NCI-H524 treated with DMSO at 0.1 percent for 48 hours (cell line): ENCODE data around the gene MINPP1.
"Not testable (repeated sequence)": the region's sequence is repeated elsewhere in the genome, so short reads cannot be mapped to it uniquely, and the experiment has no call there.

ENCODE experiments used
- DNase-seq: peaks from one replicate; lab custom pipeline; 2025; lab: John Stamatoyannopoulos, UW

Gene MINPP1

GRCh38 chr10:87565010-87565409 lies 60.3 kb downstream of the MINPP1 start:
- DNase-seq: no peak

GRCh38 chr10:87575851-87576250 lies 71.2 kb downstream of the MINPP1 start:
- DNase-seq: no peak

DNA sequence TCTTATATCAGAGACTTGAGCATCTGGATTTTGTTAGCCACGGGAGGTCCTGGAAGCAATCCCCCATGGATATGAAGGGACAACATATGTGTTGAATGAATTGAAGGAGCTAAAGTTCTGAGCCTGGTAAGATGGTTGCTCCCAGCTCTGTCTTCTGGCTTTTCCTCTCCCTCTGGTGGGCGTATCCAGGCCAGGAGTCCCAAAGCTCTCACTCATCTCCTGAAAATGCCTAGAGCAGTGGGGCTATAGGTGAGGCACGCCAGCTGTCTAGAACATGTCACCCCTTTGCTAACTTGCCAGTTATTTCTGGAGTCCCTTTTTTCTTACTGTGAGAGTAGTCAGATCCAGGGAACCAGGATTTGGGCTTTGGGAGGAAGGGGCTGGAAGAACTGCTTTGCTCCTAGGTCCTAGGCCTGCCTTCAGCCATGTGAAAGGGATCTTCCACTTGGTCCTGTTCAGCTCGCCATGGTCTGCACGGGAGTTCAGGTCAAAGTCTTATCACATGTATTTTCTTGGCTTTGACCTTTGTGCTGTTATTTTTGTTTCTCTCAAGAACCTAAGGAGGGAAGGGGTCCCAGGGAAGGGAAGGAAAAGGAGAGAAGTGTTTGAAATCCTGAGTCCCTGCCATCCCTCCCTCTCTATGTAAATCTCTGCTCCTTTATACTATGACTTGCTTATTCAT lies 73.6 kb downstream of the MINPP1 start:
- DNase-seq: no peak

DNA sequence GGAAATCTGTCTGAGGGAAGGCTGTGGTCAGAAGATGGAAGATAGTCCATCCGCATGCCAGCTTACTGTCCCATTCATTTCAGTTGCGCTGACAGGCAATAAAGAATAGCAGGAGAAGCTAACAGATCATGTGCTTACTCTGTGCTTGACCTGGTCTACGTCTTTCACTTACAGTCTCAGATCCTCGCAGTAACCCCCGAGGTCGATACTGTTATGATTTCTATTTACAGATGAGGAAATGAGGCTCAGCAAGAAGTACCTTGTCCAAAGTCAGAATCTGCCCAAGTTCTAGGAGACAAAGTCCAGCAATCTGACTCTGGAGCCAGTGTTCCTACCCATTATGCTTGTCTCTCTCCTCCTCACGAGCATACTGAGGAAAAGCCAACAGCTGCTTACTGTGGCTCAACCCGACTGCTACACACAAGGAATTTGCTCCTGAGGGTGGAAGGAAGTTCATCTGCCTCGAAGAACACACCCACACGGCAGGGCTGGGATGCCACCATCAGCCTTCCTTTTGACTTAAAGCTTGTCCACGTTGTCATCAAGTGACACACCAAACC lies 74.2 kb downstream of the MINPP1 start:
- no peak for DNase-seq

- DNase-seq: no peak
Measured at GRCh38 chr10:87579563-87579962, 74.9 kb downstream of the MINPP1 start.

GRCh38 chr10:87580016-87580415 lies 75.3 kb downstream of the MINPP1 start:
- no peak for DNase-seq

DNA sequence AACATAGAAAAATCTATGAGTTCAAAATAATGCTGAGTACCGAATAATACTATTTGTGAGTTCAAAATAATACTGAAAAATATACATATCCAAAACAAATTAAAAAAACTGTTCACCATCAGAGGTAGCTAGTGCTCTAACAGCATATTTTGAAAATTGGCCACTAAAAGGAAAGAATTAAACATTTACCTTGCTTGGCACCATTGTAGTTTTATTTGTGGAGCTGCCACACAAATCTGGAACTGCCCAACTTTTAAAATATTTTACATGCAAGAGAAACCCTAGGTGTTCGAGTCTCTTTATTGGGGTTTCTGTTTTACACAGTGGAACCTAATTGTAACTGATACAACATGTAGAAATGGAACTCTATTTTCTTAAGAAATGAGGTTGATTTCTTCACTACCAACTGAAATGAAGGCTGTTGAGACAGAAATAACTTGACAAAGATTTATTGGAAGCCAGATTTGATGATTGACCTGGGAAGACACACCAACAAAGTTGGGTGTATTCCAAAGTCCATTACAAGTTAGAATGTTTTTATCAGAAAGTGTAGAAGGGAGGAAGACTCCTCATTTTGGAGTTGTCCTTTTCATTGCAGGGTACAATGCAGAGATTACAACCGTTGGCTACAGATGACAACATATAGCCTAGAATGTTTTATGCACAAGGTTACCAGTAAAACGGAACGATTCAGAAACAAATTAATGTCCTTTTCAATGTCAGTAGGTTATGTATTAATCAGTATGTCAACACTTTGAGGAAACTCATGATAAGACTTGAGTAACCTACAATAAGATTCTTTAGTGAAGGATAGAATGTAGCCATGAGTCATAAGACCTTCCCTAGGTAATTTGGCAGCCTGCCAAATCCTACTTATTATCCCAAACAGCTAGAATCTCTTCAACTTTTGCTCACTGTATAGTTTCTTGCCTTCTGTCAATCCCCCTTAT lies 81.1 kb downstream of the MINPP1 start:
- no peak for DNase-seq

DNA sequence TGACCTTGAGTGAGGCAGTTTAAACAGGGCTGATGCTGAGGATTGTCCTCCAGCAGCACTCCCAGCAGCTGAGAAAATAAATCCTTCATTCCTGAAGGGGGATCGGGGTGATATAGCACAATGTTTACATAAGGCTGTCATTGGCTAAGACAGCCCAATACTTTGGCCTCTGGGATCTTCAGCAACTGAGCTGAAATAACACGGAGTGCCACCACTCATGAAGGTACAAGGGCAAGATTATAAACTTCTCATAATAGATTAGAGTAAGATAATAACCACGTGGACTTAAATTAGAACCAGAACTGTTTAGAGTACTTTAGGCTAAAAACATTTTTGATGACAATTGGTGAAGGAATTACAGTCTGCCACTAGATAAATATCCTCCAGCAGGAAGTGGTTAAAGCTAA lies 85.0 kb downstream of the MINPP1 start:
- DNase-seq: no peak

DNA sequence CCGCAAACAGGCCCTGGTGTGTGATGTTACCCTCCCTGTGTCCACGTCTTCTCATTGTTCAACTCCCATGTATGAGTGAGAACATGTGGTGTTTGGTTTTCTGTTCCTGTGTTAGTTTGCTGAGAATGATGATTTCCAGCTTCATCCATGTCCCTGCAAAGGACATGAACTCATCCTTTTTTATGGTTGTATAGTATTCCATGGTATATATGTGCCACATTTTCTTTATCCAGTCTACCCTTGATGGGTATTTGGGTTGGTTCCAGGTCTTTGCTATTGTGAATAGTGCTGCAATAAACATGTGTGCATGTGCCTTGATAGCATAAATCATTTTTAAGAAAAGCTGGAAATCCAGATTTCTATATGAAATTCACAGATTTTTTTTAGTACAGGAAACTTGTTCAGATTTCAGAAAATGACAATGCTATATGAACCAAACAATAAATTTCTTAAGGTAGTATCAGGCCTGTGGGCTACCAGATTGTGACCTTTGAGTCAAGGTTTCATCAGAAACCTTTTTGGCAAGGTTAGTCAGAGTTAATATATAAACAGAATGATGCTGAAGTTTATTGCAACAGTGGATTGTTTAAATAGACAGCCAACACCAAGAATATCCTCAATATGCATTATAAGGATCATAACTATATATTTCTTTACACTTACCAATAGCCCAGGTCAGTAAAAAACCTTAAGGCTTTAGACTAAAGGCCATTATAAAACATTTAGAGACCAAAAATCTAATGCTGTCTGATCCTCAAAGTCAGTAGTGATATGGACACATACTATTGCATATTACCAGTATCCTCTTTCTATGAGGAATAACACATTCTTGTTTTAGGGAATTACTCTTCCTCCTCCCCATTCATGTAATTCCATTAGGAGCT lies 86.3 kb downstream of the MINPP1 start:
- no peak for DNase-seq

- DNase-seq: no peak
Measured at GRCh38 chr10:87591589-87591886, 86.8 kb downstream of the MINPP1 start.

DNA sequence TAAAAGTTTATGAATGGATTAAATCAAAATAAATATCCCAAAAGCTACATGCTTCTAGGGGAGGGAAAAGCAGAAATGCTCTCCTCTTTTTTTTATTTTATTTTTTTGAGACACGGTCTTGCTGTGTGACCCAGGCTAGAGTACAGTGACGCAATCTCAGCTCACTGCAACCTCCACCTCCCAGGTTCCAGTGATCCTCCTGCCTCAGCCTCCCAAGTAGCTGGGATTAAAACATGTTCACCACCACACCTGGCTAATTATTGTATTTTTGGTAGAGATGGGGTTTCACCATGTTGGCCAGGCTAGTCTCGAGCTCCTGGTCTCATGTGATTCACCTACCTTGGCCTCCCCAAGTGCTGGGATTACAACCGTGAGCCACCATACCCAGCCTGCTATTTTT lies 88.2 kb downstream of the MINPP1 start:
- DNase-seq: not testable (repeated sequence)

- no peak for DNase-seq
Measured at GRCh38 chr10:87593702-87594101, 89.0 kb downstream of the MINPP1 start.

DNA sequence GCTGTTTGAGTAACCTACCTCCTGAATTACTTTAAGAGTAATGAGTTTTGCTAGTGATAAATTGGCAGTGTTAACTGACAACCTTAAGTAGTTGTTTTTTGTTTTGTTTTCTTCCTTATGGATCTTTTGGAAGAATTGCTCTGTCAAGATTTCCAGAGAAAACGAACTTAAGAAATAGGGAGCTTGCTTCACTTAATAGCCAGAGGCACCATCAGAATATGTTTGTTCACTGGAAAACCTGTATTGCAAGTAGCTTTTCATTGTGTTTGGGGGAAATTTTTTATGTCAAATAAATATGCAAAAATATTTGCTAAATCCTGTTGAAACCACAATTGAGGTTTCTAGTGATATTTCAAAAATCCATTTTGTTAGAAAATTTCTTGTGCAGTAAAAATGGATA lies 89.5 kb downstream of the MINPP1 start:
- no peak for DNase-seq

DNA sequence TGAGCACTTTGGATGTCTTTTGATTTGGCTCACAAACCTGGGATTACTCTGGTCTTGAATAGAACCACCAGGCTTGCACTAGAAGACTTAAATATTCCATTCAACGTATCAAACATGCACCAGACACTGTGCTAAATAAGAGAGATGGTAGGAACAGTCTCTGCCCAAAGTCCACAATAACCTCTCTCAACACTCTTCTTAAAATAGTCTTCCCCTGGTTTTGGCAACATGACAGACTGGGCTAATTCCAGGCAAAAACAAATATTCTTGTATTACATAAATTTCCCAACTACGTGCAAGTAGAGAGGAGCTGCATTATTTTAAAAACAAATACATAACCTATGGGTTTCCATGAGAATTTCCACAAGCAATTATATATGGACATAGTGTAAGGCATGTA lies 90.2 kb downstream of the MINPP1 start:
- no peak for DNase-seq

DNA sequence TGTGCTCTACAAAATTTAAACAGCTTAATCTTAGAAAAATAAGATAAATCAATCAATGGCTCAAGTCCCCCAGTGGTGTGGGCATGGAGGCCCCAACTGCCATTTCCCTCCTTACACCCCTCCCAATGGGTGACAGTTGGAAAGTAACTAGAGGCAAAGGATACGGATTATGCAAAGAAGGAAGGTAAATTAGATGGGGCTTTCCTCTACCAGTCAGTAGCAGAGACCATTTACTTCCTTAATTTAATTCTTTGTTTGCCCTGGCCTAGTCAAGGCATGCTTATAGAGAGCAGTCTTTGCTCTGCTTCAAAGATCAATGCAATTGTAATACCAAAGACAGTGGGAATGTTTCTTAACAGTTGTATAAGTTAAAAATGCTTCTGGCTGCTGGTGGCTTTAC lies 91.7 kb downstream of the MINPP1 start:
- no peak for DNase-seq

DNA sequence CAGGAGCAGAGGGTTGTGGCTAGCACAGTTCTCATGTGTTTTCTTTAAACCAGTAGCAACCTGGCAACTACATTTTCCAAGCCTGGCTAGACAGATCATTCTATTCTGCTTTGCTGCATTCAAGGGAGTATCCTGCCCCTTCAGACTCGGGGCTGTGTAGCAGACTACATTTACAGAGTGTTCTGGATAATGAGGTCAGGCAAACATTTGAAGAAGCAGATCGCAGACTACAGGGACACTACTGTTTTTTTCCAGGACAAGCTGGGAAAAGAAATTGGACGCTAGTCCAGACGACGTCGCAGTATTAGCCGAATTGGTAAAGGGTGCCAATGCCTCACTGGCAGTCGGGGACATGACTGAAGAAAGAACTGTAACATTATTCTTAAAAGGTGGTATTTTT lies 94.0 kb downstream of the MINPP1 start:
- DNase-seq: no peak

DNA sequence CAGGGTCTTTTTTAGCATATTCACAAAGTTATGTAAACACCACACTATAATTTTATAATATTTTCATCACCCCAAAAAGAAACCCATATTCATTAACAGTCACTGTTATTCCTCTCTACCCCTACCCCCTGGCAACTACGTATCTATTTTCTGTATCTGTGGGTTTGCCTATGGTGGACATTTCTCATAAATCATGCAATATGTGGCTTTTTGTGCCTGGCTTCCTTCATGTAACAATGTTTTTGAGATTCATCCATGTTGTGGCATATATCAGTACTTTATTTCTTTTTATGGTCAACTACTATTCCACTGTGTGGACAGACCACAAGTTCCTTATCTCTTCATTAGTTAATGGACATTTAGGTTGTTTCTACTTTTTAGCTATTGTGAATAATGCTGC lies 95.9 kb downstream of the MINPP1 start:
- no peak for DNase-seq
